SH-SY5Y (cell line): Measurements from ENCODE around the gene ACMSD.

Source experiments
- GATA2 ChIP-seq: IDR thresholded peaks from 2 replicates; pipeline ENCODE4 v1.6.1; 2011; ENCODE audit warnings: mild to moderate bottlenecking, low read depth, low read length
- GATA3 ChIP-seq: IDR thresholded peaks from 2 replicates; pipeline ENCODE4 v1.6.1; 2011; ENCODE audit warnings: low read depth, mild to moderate bottlenecking, low read length, moderate library complexity

ACMSD gene

DNA sequence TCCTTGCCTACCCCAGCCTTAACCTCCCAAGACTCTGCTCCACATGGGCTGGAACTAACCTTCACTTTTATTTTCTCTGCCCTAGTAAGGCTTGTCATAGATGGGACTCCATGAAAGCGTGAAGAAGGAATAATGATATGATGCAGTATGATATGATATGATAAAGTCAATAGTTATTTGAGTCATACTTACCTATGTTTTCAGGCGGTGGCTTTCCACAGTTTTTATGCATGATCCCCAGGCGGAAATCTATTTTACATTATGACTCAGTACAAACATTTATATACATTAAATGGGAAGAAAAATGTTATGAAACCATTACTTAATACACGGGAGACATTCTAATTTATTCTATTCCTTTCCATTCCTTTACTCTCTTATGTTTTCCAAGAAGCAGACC is 5.6 kb downstream of the ACMSD start:
- TF ChIP-seq GATA3 = no peak
- no peak for TF ChIP-seq GATA2

DNA sequence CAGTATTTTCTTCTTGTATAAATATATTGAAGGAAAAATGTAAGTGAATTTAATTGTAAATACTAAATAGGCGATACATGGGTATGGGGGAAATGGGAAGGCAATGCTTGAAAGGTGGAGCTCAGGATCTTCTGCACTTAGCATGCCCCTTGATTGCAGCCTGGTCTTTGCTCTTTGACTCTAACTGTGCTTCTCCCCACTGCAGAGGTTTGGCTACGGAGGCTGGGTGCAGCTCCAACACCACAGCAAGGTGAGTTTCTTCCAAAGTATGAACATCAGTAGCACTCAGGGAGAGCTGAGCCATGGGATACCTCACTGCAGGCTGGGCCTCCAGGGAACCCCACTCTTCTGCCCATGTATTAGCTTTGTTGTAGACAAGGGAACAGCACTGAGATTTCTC is 6.6 kb downstream of the ACMSD start:
- no peak for TF ChIP-seq GATA3
- no peak for TF ChIP-seq GATA2

DNA sequence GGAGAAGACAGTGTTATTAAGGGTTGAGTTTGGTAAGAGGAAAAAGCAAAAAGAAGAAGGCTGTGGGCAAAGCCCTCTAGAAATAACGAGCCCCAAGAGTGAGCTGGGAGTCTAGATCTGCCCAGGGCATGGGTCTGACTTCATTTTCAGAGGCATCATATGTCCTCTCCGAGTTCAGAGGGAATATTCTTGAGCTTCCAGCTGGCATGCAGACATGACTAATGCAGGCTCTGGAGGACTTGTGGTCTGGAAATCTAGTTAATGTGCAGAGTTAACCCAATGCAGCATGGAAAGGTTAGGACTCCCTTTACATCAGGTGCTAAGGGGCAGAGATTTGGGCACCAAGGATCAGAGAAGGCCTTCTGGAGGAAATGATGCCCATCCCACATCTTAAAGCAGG is 7.3 kb downstream of the ACMSD start:
- TF ChIP-seq GATA3 = no peak
- TF ChIP-seq GATA2 = no peak

DNA sequence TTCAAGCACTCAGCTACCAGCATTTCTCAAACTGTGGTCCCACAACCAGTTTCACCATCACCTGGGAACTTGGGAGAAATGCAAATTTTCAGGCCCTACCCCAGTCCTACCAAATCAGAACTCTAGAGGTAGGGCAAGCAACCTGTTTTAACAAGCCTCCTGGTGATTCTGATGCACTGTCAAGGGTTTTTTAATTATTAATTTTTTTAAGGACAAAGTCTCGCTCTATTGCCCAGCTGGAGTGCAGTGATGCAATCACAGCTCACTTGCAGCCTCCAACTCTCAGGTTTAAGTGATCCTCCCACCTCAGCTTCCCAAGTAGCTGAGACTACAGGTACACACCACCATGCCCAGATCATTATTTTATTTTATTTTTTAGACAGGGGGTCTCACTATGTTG is 7.8 kb downstream of the ACMSD start:
- no peak for TF ChIP-seq GATA2

DNA sequence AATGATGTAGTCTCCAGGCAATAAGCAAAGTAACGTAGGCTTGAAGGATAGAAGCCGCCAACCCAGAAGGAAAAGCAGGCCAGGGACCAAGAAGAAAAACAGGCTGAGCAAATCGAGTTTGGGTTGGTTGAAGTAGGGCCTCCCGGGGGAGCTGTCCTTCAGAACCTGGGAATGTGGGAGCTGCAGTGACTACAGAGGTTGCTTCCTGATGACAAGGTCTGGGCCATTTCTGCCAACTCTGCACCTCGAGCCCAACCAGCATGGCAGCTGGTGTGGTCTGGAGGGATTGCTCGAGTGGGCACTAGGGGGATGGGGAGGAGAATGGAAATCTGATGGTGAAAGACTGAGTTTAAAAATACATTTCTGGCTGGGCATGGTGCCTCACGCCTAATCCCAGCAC is 14.1 kb downstream of the ACMSD start:
- no peak for TF ChIP-seq GATA2
- no peak for TF ChIP-seq GATA3

DNA sequence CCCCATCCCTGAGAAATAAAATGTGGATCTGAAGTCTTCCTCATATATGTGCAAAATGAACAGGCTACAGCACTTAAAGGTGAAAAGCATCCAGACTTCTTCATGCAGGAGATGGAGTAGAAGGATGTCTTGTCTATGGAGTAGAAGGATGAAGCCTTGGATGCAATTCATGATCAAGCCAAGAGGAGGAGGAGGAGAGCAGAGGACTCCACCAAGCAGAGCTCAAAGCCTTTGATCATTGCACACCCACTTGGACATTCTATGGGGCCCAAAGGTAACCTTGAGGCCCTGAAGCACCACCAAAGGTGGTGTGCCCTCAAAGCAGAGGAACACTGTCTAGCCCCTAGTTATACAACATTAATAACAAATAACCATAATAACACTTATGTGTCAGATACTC is 17.3 kb downstream of the ACMSD start:
- TF ChIP-seq GATA3 (no peak), GATA2 (no peak)

DNA sequence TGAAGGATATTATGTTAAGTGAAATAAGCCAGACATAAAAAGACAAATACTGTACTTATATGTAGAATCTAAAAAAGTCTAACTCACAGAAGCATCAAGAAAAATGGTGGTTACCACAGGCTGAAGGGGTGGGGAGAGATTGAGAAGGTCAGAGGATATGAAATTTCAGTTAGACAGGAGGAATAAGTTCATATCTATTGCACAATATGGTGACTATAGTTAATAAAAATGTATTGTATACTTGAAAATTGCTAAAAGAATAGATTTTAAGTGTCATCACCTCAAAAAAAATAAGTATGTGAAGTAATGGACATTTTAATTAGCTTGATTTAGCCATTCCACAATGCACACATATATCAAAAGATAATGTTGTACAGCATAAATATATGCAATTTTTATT is 19.8 kb downstream of the ACMSD start:
- TF ChIP-seq GATA2 = no peak
- no peak for TF ChIP-seq GATA3

DNA sequence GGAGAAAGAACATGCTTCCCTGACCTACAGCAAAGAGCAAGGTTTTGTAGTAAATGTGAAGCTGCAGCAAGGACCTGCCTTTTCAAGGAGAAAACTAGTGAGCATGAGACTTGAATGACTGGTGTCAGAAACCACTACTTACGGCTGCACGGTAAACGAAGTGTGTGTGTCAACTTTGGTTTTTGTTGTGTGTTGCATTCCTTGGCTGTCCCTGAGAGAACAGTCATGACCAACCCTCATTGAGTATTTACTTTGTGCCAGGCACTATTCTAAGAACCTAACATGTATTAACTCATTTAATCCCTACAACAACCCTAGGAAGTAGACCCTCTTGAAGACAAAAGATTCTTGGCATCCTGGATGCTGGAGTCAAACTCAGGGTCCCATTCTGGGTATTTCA is 22.8 kb downstream of the ACMSD start:
- no peak for TF ChIP-seq GATA2

DNA sequence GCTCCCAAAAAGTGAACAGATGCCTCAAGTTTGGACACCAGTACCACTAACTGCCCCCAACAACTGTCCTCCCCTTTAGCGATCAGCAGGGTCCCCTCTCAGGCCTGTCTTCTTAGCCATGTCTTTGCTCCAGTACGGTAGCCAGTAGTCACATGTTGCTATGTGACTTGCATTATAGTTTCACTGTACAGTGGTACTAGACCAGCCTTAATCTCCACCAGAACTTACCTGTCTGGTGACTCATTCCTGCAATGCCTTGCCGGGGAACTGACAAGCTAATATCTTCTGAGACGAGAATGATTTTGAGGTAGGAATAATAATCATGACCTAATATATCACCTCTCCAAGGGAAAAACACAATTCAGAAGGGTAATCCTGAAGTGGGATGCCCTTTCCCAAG is 23.7 kb downstream of the ACMSD start:
- no peak for TF ChIP-seq GATA2
- TF ChIP-seq GATA3 = no peak

DNA sequence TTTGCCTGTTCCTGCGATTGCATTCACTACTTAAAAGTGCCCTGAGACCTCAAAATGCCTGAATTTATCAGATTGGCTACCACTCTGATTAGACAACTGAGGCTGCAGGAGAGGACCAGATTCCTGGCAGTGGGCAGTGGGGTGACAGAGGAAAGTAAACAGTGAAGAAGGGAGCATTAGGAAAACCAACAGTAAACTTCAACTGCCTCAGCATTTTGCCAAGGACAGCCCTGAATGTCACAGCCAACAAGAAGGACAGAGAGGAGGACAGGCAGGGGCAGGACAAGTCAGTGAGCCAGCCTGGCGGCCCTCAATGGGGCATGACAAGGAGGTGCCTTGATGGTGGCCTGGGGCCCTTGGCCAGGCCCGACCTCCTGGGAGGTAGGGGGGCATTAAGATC is 24.3 kb downstream of the ACMSD start:
- TF ChIP-seq GATA3 = no peak
- TF ChIP-seq GATA2 = no peak

DNA sequence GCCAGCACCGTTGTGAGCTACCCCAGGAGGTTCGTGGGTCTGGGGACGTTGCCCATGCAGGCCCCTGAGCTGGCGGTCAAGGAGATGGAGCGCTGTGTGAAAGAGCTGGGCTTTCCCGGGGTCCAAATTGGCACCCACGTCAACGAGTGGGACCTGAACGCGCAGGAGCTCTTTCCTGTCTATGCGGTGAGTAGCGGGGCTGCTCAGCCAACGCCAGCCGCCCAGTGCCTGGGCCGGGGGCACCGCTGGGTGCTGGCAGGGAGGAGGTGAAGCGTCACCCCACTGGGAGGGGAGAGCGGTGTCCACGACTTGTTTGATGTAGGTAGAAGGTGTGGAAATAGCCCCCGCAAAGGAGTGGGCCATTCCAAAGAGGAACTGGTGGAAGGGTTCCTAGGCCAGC is 25.0 kb downstream of the ACMSD start:
- TF ChIP-seq GATA3 = no peak

DNA sequence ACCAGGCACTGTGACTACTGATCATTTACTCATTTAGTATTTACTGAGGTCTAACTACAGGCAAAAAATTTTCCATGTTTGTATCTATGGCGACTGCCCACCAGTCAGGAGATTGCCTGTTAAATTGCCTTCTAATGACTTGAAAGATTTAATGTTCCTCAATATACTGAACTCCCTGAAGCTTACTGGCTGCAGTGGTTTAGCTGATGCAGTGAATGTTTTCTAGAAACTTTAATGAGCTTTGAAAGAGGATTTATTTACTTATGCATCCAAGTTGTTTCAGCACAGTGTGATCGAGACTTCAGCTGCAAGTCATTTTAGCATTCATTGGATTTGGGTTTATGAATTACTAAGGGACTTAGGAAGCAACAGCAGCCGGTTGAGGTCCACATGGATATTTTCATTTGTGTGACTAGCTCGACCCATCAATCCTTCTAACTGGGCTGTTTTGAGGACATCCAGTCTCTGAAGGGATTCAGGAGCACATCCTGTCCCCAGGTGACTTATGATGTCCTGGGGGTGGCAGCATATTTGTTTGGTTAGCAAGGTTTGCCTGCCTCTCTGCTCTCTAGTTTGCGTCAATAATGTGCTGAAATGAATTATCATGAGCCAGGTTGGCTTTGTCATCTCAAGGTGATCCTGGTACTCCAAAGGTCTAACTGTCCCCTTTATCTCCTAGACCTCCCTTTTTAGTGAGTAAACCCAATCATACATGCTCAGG is 26.8 kb downstream of the ACMSD start:
- TF ChIP-seq GATA2 = no peak
- no peak for TF ChIP-seq GATA3

DNA sequence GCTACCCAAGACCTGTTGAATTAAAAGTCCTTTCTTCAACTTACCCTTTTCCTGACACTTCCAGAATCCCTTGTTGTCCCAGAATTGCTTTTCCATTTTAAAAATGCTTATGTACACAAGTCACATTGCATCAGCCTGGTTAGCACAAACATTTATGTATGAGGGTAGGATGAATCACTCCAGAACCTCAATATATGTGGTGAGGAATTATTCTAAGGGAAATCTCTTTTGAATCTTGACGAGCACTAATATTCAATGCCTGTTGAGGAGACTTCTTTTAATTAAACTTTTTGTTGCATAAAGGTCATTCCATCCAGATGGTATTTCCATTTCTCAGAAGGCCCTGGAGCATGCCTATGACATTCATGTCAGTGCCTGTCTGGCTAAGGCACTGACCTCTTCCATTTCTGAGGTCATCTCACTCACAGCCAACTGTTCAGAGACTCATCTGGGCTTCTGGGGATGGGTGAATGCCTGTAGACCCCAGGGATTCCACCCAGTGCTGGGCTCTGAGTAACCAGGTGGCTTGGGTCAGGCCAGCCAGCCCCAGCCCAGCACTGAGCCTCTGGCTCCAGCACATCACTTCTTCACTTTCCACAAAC is 28.2 kb downstream of the ACMSD start:
- TF ChIP-seq GATA2 (no peak), GATA3 (no peak)

DNA sequence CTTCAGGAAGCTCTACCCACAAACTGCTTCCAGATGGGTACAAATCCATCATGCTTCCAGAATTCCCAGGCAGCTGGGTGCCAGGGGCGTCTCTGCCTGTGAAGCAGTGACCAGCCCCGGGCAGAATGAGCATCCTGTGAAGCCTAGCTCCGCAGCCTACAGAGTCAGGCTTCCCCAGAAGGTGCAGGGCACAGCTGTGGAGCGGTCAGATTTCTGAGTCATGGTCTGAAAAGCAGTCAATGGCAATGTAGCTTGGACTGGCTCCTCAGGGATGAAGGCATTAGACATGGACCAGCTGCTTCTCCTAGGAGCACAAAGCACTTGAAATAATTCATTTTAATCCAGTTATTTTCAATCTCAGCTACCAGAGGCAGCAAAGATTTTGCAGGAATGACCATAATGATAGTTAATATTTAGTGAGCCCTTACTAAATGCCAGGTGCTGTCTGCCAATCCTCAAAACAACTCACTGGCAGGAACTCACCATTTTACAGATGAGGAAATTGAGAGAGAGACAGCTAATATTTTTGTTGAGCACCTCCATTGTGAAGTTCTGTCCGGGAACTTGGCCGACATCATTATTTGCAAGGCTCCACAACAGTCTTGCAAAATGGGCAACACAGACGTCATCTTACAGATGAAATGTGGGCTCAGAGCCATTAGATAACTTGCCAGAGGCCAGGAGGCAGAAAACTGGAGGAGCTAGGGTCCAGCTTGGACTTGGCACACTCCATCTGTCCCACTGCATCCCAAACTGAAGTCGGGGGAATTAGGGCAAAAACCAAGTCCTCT is 31.7 kb downstream of the ACMSD start:
- TF ChIP-seq GATA3 (no peak), GATA2 (no peak)

DNA sequence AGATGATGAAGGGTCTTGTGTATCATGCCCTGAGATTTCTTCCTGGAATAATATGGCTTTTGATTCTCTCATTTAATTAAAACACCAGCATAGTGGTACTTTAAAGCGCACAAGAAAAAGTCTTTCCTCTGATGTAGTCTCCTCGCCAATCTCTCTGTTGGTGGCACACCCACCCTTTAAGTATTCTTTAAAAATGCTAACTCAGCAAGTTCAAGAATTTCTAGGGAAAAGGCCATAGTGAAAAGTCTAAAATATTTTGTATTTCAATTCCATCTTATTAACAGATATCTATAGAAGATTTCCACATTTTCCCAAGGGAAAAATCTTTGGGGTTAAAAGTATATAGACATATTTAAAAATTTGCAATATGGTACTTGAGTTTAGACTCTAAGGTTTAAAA is 34.7 kb downstream of the ACMSD start:
- TF ChIP-seq GATA2 (no peak), GATA3 (no peak)

DNA sequence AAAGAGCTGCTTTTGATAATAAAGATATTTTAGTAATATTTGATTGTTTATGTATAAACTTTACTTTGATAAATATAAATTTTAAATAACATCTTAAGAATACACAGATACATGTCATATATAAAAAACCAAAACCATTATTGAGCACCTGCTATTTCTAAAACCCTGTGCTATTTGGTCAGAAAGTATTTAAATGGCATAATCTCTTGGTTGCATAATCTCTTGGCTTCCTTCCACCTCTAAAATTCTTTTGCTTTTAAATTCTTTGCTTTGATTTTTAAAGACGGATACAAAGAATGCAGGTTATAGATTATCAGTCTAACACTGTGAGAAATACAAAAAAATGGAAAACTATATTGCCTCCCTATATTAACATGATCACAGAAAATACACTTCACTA is 36.9 kb downstream of the ACMSD start:
- TF ChIP-seq GATA3 = no peak
- TF ChIP-seq GATA2 = no peak

DNA sequence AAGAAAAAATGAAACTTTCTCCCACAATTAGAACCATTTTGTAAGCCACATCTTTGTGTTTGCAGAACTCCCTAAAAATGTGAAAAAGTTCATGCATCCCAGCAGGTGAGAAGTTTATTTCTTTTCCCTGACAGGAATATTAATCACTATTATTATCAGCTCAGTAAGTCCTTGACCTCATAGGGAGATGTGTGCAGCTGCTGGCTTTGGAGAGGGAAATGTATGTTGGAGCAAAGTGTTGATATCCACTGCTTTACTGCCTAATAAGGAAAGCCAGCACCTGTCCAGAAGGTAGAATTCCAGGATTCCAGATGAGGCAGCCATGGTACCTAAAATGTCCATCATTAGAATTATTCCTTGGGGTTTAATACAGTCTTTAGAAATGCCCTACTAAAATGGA is 44.4 kb downstream of the ACMSD start:
- TF ChIP-seq GATA2 = no peak
- TF ChIP-seq GATA3 = no peak
